Measurements from ENCODE around the gene ITGA2. TPM values are rescaled to one million over a fixed set of nuclear protein-coding genes. Genes with fewer than 3 reads are reported as not detected.
A peak's percentile ranks its signal among the peaks of the same experiment; 100 is the strongest.

The ITGA2 gene
- total and polyA plus RNA-seq, 5 donors from 2014 or later = 0.03 to 0.42 (median 0.06) TPM

DNA sequence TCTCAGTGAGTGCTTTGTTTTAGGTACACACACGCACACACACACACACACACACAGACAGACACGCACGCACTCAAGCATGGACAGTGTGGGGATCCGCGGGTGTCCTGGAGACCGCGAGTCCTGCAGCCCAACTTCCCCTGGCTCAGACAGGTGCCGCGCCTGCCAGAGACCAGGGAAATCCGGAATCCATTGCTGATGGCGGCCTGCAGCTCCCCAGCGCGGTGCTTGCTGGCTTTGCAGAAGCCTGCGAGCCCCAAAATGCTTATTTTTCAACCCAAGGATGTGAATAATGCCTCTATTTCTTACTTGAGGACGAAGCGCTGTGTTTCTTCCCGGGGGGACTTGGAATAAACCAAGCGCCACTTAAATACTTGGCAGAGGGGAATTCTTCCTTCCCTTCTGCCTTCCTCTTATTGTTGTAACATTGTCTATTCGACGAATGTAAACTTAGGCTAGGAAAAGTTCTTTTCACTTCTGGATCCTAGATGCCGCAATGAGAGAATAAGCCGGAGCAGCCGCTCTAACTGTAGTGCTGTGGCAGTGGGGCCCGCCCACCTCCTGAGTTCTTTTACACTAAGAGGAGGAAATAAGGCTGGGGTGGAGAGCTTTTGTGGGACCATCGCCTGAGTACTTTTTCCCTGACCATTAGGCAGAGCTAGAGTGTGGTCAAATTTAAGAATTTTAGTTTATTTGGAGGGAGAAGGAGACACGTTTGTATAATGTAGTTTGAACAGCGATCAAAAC is 802 bp downstream of the ITGA2 start:
- H3K27ac Mint-ChIP-seq = peak overlapping the region in 1 of 3 donors; percentile 22
- Histone ChIP-seq H3K27ac (ENCODE audit: insufficient read depth, low read length, poor library complexity, severe bottlenecking) (no peak overlapping the region), H3K4me3 (ENCODE audit: low read depth, low read length) (peak overlapping the region; percentile 39), H3K27me3 (ENCODE audit: control insufficient read depth, insufficient read depth, low read length) (peaks cover 43% of the 10 kb centered on the region), H3K4me1 (ENCODE audit: control insufficient read depth, insufficient read depth, low read length, poor library complexity, severe bottlenecking) (peaks cover 23% of the 10 kb centered on the region), H3K9me3 (ENCODE audit: control insufficient read depth in 2 of 2, low read length in 2 of 2) (no peaks in the 10 kb centered on the region), H3K36me3 (ENCODE audit: control insufficient read depth, insufficient read depth, low read length) (no peaks in the 10 kb centered on the region)
- H3K9me3 Mint-ChIP-seq = no peaks in the 10 kb centered on the region
- peak overlapping the region; percentile 61 to 81 (median 70) for H3K4me3 Mint-ChIP-seq
- H3K4me1 Mint-ChIP-seq = peaks cover 0 to 17% (median 7%) of the 10 kb centered on the region in 4 donors
- ATAC-seq (ENCODE audit: low read depth in 2 of 2) = peak in 1 of 2 donors; percentile 31
- peaks cover 60% of the 10 kb centered on the region for H3K27me3 Mint-ChIP-seq
- DNase-seq = peak in 1 of 3 donors; percentile 33
- H3K36me3 Mint-ChIP-seq = peaks cover 3% of the 10 kb centered on the region

DNA sequence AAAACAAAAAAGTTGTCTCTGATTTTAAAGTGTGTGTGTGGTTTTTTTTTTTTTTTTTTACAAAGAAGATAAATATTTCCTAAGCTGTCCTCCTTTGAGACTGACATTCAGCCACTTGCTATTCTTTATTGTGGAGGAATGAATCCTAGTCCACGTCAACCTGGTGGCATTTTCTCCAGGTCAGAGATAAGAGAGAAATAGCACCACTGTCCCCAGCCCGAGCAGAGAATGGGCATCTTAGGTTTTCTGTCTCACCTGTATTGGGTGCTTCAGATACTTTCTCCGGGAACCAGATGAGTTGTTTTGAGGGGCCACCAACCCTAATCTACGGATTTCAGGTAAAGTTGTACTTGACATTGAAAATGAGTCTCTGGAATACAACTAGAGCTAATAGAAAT is 1.4 kb downstream of the ITGA2 start:
- Mint-ChIP-seq H3K9me3 (no peaks in the 10 kb centered on the region), H3K27ac (no peak overlapping the region), H3K27me3 (peaks cover 60% of the 10 kb centered on the region), H3K4me3 (peak overlapping the region in 3 of 4 donors; percentile 10 to 61 (median 22)), H3K4me1 (peaks cover 0 to 17% (median 7%) of the 10 kb centered on the region in 4 donors), H3K36me3 (peaks cover 3% of the 10 kb centered on the region)
- Histone ChIP-seq H3K4me1 (ENCODE audit: control insufficient read depth, insufficient read depth, low read length, poor library complexity, severe bottlenecking) (peaks cover 23% of the 10 kb centered on the region), H3K27ac (ENCODE audit: insufficient read depth, low read length, poor library complexity, severe bottlenecking) (no peak overlapping the region), H3K4me3 (ENCODE audit: low read depth, low read length) (no peak overlapping the region), H3K9me3 (ENCODE audit: control insufficient read depth in 2 of 2, low read length in 2 of 2) (no peaks in the 10 kb centered on the region), H3K36me3 (ENCODE audit: control insufficient read depth, insufficient read depth, low read length) (no peaks in the 10 kb centered on the region), H3K27me3 (ENCODE audit: control insufficient read depth, insufficient read depth, low read length) (peaks cover 38% of the 10 kb centered on the region)
- ATAC-seq (ENCODE audit: low read depth in 2 of 2) (no peak), DNase-seq (no peak)

DNA sequence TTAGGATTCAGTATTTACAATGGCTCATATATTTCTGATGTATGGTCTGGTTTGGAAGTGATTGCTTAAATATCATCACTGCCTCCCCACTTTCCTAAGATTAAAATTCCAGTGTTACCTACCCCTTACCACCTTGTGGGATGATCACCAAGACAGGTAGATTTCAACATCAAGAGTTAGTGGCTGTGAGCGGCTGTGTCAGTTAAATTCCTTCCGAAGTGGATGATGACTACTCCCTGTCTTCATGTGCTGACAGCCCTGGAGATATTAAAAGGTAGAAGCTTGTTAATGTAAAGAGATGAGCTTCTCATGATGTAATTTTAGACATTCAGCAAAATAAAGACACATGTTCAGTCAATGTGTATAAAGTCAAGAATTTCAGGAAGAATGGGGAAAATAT is 4.2 kb downstream of the ITGA2 start:
- Mint-ChIP-seq H3K36me3 (peaks cover 3% of the 10 kb centered on the region), H3K9me3 (no peaks in the 10 kb centered on the region), H3K4me1 (peaks cover 0 to 10% (median 3%) of the 10 kb centered on the region in 4 donors), H3K4me3 (peak overlapping the region in 1 of 4 donors; percentile 1), H3K27ac (no peak overlapping the region), H3K27me3 (peaks cover 32% of the 10 kb centered on the region)
- peaks cover 26% of the 10 kb centered on the region for H3K27me3 ChIP-seq (ENCODE audit: control insufficient read depth, insufficient read depth, low read length)
- H3K9me3 ChIP-seq (ENCODE audit: control insufficient read depth in 2 of 2, low read length in 2 of 2) = no peaks in the 10 kb centered on the region
- DNase-seq (no peak), ATAC-seq (ENCODE audit: low read depth in 2 of 2) (no peak)
- no peaks in the 10 kb centered on the region for H3K36me3 ChIP-seq (ENCODE audit: control insufficient read depth, insufficient read depth, low read length)
- no peak overlapping the region for H3K27ac ChIP-seq (ENCODE audit: insufficient read depth, low read length, poor library complexity, severe bottlenecking)
- H3K4me1 ChIP-seq (ENCODE audit: control insufficient read depth, insufficient read depth, low read length, poor library complexity, severe bottlenecking) = peaks cover 20% of the 10 kb centered on the region
- no peak overlapping the region for H3K4me3 ChIP-seq (ENCODE audit: low read depth, low read length)

DNA sequence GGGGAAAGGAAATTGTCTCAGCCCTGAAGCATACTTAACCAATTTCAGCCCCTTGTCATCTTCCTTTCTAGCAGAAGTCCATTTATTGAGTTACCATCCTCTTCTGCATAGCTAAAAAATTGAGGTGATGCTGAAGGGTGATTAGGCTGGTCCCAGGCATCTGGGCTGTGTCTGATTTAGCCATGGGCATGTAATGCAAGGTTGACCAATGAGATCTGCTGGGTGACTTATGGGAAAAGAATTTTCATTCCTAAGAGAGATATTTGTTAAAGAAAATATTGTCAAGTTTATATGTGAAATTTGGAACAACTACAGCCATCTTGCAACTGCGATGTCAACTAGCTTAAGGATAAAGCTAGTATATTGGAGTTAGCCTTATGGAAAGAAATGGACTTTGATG is 5.1 kb downstream of the ITGA2 start:
- Mint-ChIP-seq H3K4me1 (peaks cover 0 to 6% (median 0%) of the 10 kb centered on the region in 4 donors), H3K4me3 (no peak overlapping the region), H3K36me3 (peaks cover 3% of the 10 kb centered on the region), H3K27ac (no peak overlapping the region), H3K27me3 (peaks cover 28% of the 10 kb centered on the region), H3K9me3 (no peaks in the 10 kb centered on the region)
- no peaks in the 10 kb centered on the region for H3K36me3 ChIP-seq (ENCODE audit: control insufficient read depth, insufficient read depth, low read length)
- no peak for DNase-seq
- no peak overlapping the region for H3K27ac ChIP-seq (ENCODE audit: insufficient read depth, low read length, poor library complexity, severe bottlenecking)
- H3K4me1 ChIP-seq (ENCODE audit: control insufficient read depth, insufficient read depth, low read length, poor library complexity, severe bottlenecking) = peaks cover 11% of the 10 kb centered on the region
- H3K4me3 ChIP-seq (ENCODE audit: low read depth, low read length) = no peak overlapping the region
- H3K27me3 ChIP-seq (ENCODE audit: control insufficient read depth, insufficient read depth, low read length) = peaks cover 25% of the 10 kb centered on the region
- no peaks in the 10 kb centered on the region for H3K9me3 ChIP-seq (ENCODE audit: control insufficient read depth in 2 of 2, low read length in 2 of 2)
- no peak for ATAC-seq (ENCODE audit: low read depth in 2 of 2)

DNA sequence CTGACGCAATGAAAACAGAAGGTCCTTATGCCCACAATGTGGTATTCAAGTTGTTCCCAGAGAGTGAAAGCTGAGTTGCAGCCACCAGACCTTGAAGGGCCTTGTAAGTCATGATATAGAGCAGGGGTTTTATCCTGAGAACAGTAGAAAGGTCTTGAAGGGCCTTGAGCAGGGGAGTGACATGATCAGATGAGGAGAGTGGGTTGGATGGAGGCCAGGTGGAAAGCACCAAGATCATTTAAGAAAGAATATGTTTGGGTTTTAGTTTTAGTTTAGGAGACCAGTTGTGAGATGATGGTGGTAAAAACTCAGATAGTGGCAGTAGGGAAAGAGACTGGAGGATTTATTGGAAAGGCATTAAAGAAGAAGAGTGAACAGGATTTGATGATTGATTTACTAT is 5.9 kb downstream of the ITGA2 start:
- DNase-seq (no peak), ATAC-seq (ENCODE audit: low read depth in 2 of 2) (no peak)
- H3K36me3 Mint-ChIP-seq = peaks cover 3% of the 10 kb centered on the region
- peaks cover 20% of the 10 kb centered on the region for H3K27me3 ChIP-seq (ENCODE audit: control insufficient read depth, insufficient read depth, low read length)
- H3K27ac ChIP-seq (ENCODE audit: insufficient read depth, low read length, poor library complexity, severe bottlenecking) = no peak overlapping the region
- no peaks in the 10 kb centered on the region for H3K9me3 Mint-ChIP-seq
- H3K4me1 ChIP-seq (ENCODE audit: control insufficient read depth, insufficient read depth, low read length, poor library complexity, severe bottlenecking) = peaks cover 2% of the 10 kb centered on the region
- no peaks in the 10 kb centered on the region for H3K36me3 ChIP-seq (ENCODE audit: control insufficient read depth, insufficient read depth, low read length)
- no peak overlapping the region for H3K4me3 Mint-ChIP-seq
- H3K9me3 ChIP-seq (ENCODE audit: control insufficient read depth in 2 of 2, low read length in 2 of 2) = no peaks in the 10 kb centered on the region
- H3K4me3 ChIP-seq (ENCODE audit: low read depth, low read length) = no peak overlapping the region
- no peak overlapping the region for H3K27ac Mint-ChIP-seq
- H3K4me1 Mint-ChIP-seq = peaks cover 0 to 2% (median 0%) of the 10 kb centered on the region in 4 donors
- H3K27me3 Mint-ChIP-seq = peaks cover 25% of the 10 kb centered on the region

DNA sequence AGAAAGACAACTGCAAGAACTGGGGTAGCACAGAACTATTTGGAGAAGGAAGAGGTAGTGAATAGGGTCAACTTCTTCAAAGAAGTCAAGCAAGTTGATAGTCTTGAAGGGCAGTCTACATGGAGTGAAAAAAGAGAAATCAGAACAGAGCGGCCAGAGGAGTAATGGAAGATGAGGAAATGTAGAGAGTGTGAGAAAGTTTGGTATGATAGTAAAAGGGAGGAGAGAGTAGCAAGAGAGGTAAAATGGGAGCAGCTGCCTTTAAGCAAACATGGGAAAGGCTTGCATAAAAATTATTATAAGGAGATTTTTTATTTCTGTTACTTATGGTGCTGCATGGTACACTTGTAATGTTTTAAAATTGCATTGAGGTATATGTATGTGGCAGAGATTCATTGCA is 6.8 kb downstream of the ITGA2 start:
- H3K4me3 ChIP-seq (ENCODE audit: low read depth, low read length) = no peak overlapping the region
- no peak for ATAC-seq (ENCODE audit: low read depth in 2 of 2)
- no peak overlapping the region for H3K27ac Mint-ChIP-seq
- peaks cover 13% of the 10 kb centered on the region for H3K27me3 ChIP-seq (ENCODE audit: control insufficient read depth, insufficient read depth, low read length)
- H3K27me3 Mint-ChIP-seq = peaks cover 16% of the 10 kb centered on the region
- H3K36me3 ChIP-seq (ENCODE audit: control insufficient read depth, insufficient read depth, low read length) = no peaks in the 10 kb centered on the region
- no peaks in the 10 kb centered on the region for H3K4me1 Mint-ChIP-seq
- H3K9me3 ChIP-seq (ENCODE audit: control insufficient read depth in 2 of 2, low read length in 2 of 2) = no peaks in the 10 kb centered on the region
- H3K4me3 Mint-ChIP-seq = no peak overlapping the region
- H3K27ac ChIP-seq (ENCODE audit: insufficient read depth, low read length, poor library complexity, severe bottlenecking) = no peak overlapping the region
- peaks cover 3% of the 10 kb centered on the region for H3K36me3 Mint-ChIP-seq
- DNase-seq = no peak
- H3K9me3 Mint-ChIP-seq = no peaks in the 10 kb centered on the region
- H3K4me1 ChIP-seq (ENCODE audit: control insufficient read depth, insufficient read depth, low read length, poor library complexity, severe bottlenecking) = no peaks in the 10 kb centered on the region

DNA sequence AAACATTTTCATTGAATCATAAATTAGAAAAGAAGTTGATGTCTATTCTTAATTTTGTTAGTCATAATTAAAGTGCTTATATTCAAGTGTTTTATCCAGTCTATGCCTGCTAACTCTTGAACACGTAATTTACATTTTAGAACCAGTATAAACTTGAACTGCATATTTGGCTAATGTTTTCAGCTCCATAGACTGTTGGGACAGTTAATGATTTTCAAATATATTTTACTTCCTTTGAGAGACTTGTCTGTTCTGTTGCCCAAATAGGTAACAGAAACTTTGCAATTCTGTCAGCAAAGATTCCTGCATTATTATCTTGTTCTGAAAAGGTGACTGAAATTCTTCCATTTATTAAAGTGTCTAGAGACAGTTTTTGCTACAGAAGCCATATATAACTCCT is 7.8 kb downstream of the ITGA2 start:
- peaks cover 3% of the 10 kb centered on the region for H3K36me3 Mint-ChIP-seq
- H3K4me3 Mint-ChIP-seq = no peak overlapping the region
- H3K27me3 Mint-ChIP-seq = peaks cover 11% of the 10 kb centered on the region
- Histone ChIP-seq H3K36me3 (ENCODE audit: control insufficient read depth, insufficient read depth, low read length) (no peaks in the 10 kb centered on the region), H3K4me3 (ENCODE audit: low read depth, low read length) (no peak overlapping the region), H3K9me3 (ENCODE audit: control insufficient read depth in 2 of 2, low read length in 2 of 2) (no peaks in the 10 kb centered on the region), H3K27me3 (ENCODE audit: control insufficient read depth, insufficient read depth, low read length) (peaks cover 11% of the 10 kb centered on the region), H3K4me1 (ENCODE audit: control insufficient read depth, insufficient read depth, low read length, poor library complexity, severe bottlenecking) (no peaks in the 10 kb centered on the region), H3K27ac (ENCODE audit: insufficient read depth, low read length, poor library complexity, severe bottlenecking) (no peak overlapping the region)
- no peak for ATAC-seq (ENCODE audit: low read depth in 2 of 2)
- H3K4me1 Mint-ChIP-seq = no peaks in the 10 kb centered on the region
- no peak for DNase-seq
- no peak overlapping the region for H3K27ac Mint-ChIP-seq
- H3K9me3 Mint-ChIP-seq = no peaks in the 10 kb centered on the region

DNA sequence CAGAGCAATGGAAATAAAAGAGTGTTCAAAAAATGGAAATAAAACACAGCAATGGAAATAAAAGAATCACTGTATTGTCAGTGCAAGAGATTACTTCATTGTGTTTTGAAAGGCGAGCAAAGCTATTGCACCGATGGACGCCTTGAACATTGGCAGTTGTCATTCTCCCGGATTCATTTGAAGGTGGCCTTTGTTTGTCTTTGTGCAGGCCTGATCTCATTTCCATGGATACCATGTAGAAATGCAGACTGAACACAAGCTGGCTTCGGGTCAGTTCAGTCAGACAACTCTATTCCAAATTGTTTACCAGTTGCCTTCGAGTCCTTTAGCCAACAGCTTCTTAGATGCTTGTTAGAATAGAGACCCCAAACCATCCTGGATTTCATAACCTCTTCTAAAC is 8.3 kb downstream of the ITGA2 start:
- DNase-seq (no peak), ATAC-seq (ENCODE audit: low read depth in 2 of 2) (no peak)
- no peaks in the 10 kb centered on the region for H3K36me3 Mint-ChIP-seq
- no peak overlapping the region for H3K4me3 Mint-ChIP-seq
- peaks cover 9% of the 10 kb centered on the region for H3K27me3 ChIP-seq (ENCODE audit: control insufficient read depth, insufficient read depth, low read length)
- H3K4me1 Mint-ChIP-seq = no peaks in the 10 kb centered on the region
- no peaks in the 10 kb centered on the region for H3K9me3 Mint-ChIP-seq
- no peak overlapping the region for H3K27ac Mint-ChIP-seq
- no peaks in the 10 kb centered on the region for H3K9me3 ChIP-seq (ENCODE audit: control insufficient read depth in 2 of 2, low read length in 2 of 2)
- no peaks in the 10 kb centered on the region for H3K36me3 ChIP-seq (ENCODE audit: control insufficient read depth, insufficient read depth, low read length)
- H3K27me3 Mint-ChIP-seq = peaks cover 11% of the 10 kb centered on the region
- no peaks in the 10 kb centered on the region for H3K4me1 ChIP-seq (ENCODE audit: control insufficient read depth, insufficient read depth, low read length, poor library complexity, severe bottlenecking)
- no peak overlapping the region for H3K4me3 ChIP-seq (ENCODE audit: low read depth, low read length)
- no peak overlapping the region for H3K27ac ChIP-seq (ENCODE audit: insufficient read depth, low read length, poor library complexity, severe bottlenecking)

All from CD4-positive, CD25-positive, alpha-beta regulatory T cell (primary cell).